ENCODE results near the gene SLC35B1. TPM values are rescaled to one million over a fixed set of nuclear protein-coding genes. Genes with fewer than 3 reads are reported as not detected.
"Not testable (repeated sequence)": the region's sequence is repeated elsewhere in the genome, so short reads cannot be mapped to it uniquely, and the experiment has no call there.

SLC35B1 gene
- total RNA-seq, 1 donor from 2014 or later = 44.5 TPM

- no peak for DNase-seq (ENCODE audit: low spot score)
Measured at GRCh38 chr17:49738456-49739163, 30.8 kb upstream of the SLC35B1 start.

GRCh38 chr17:49734515-49735490 is 27.0 kb upstream of the SLC35B1 start:
- DNase-seq (ENCODE audit: low spot score) = no peak

GRCh38 chr17:49731435-49731831 is 23.7 kb upstream of the SLC35B1 start:
- DNase-seq (ENCODE audit: low spot score) = no peak

- no peak for DNase-seq (ENCODE audit: low spot score)
Measured at GRCh38 chr17:49730785-49731434, 23.1 kb upstream of the SLC35B1 start.

- no peak for DNase-seq (ENCODE audit: low spot score)
Measured at GRCh38 chr17:49730078-49730784, 22.5 kb upstream of the SLC35B1 start.

- no peak for DNase-seq (ENCODE audit: low spot score)
Measured at GRCh38 chr17:49729069-49729468, 21.3 kb upstream of the SLC35B1 start.

GRCh38 chr17:49728425-49728824 is 20.7 kb upstream of the SLC35B1 start:
- no peak for DNase-seq (ENCODE audit: low spot score)

- no peak for DNase-seq (ENCODE audit: low spot score)
Measured at GRCh38 chr17:49727380-49727779, 19.6 kb upstream of the SLC35B1 start.

GRCh38 chr17:49725452-49726130 is 17.8 kb upstream of the SLC35B1 start:
- DNase-seq (ENCODE audit: low spot score) = no peak

GRCh38 chr17:49724552-49724951 is 16.8 kb upstream of the SLC35B1 start:
- not testable (repeated sequence) for DNase-seq (ENCODE audit: low spot score)

- no peak for DNase-seq (ENCODE audit: low spot score)
Measured at GRCh38 chr17:49723423-49723822, 15.7 kb upstream of the SLC35B1 start.

- DNase-seq (ENCODE audit: low spot score) = peak; percentile 64
Measured at GRCh38 chr17:49722066-49722465, 14.3 kb upstream of the SLC35B1 start.

GRCh38 chr17:49717371-49717861 is 9.7 kb upstream of the SLC35B1 start:
- DNase-seq (ENCODE audit: low spot score) = no peak

- no peak for DNase-seq (ENCODE audit: low spot score)
Measured at GRCh38 chr17:49716668-49717364, 9.1 kb upstream of the SLC35B1 start.

- no peak for DNase-seq (ENCODE audit: low spot score)
Measured at GRCh38 chr17:49715717-49716279, 8.0 kb upstream of the SLC35B1 start.

GRCh38 chr17:49715216-49715615 is 7.5 kb upstream of the SLC35B1 start:
- DNase-seq (ENCODE audit: low spot score) = no peak

- no peak for DNase-seq (ENCODE audit: low spot score)
Measured at GRCh38 chr17:49708515-49709183, 885 bp upstream of the SLC35B1 start.

- DNase-seq (ENCODE audit: low spot score) = no peak
Measured at GRCh38 chr17:49707246-49707607, 537 bp downstream of the SLC35B1 start.

- DNase-seq (ENCODE audit: low spot score) = no peak
Measured at GRCh38 chr17:49705254-49705653, 2.5 kb downstream of the SLC35B1 start.
